WTC11 (cell line): Measurements from ENCODE around the gene NUP214. TPM values are rescaled to one million over a fixed set of nuclear protein-coding genes. Genes with fewer than 3 reads are reported as not detected.

Experiments used
- ATAC-seq: fragments of 200-7000 bp; cut with Tn5 transposase; 2 replicates; pipeline ENCODE4 v1.10.0; 2021; ENCODE audit warnings: mild to moderate bottlenecking, moderate library complexity
- CTCF ChIA-PET: fragments of 300-600 bp; sonication (Branson Sonifier 250); formaldehyde crosslinking; loops from one replicate; lab custom pipeline; 2021; ENCODE audit warnings: antibody characterized with exemption; lab: Charles Lee
- POLR2A ChIA-PET: fragments of 350-600 bp; sonication (Branson Sonifier 250); formaldehyde crosslinking; loops from one replicate; lab custom pipeline; 2021; ENCODE audit warnings: antibody characterized with exemption; lab: Charles Lee
- DNase-seq: peaks from one replicate; pipeline ENCODE4 v3.0.0; 2021; ENCODE audit warnings: low spot score
- H3K27ac Mint-ChIP-seq: 2 replicates; pipeline ENCODE4 v1.8.0; 2021; ENCODE audit warnings: mixed read lengths
- H3K27me3 Mint-ChIP-seq: 2 replicates; pipeline ENCODE4 v1.8.0; 2021; ENCODE audit warnings: low read depth, mild to moderate bottlenecking, moderate library complexity, mixed read lengths
- H3K36me3 Mint-ChIP-seq: 2 replicates; pipeline ENCODE4 v1.8.0; 2021; ENCODE audit warnings: mixed read lengths
- H3K4me1 Mint-ChIP-seq: 2 replicates; pipeline ENCODE4 v1.8.0; 2022; ENCODE audit warnings: mixed read lengths
- H3K4me3 Mint-ChIP-seq: 2 replicates; pipeline ENCODE4 v1.8.0; 2021; ENCODE audit warnings: mild to moderate bottlenecking, moderate library complexity, mixed read lengths
- H3K9me3 Mint-ChIP-seq: 2 replicates; pipeline ENCODE4 v1.8.0; 2021; ENCODE audit warnings: mixed read lengths
- ETV6 ChIP-seq: sonication (generic); formaldehyde crosslinking; IDR thresholded peaks from 2 replicates; pipeline ENCODE4 v1.8.1; 2022; ENCODE audit warnings: mild to moderate bottlenecking, missing genetic modification reagents
- MXD4 ChIP-seq: fragments of 250-450 bp; sonication (Bioruptor Pico); IDR thresholded peaks from 2 replicates; pipeline ENCODE4 v1.8.0; 2021; ENCODE audit warnings: mild to moderate bottlenecking, moderate library complexity, borderline replicate concordance
- NFE2L1 ChIP-seq: sonication (generic); formaldehyde crosslinking; IDR thresholded peaks from 2 replicates; pipeline ENCODE4 v1.8.1; 2023; ENCODE audit warnings: missing genetic modification reagents
- PRRX2 ChIP-seq: fragments of 250-450 bp; sonication (Bioruptor Pico); IDR thresholded peaks from 2 replicates; pipeline ENCODE4 v1.8.0; 2021; ENCODE audit warnings: mild to moderate bottlenecking
- RORB ChIP-seq: fragments of 250-450 bp; sonication (Bioruptor Pico); IDR thresholded peaks from 2 replicates; pipeline ENCODE4 v1.9.0; 2021; ENCODE audit warnings: mild to moderate bottlenecking
- SP1 ChIP-seq: sonication (generic); formaldehyde crosslinking; conservative IDR thresholded peaks from 2 replicates; pipeline ENCODE4 v1.8.1; 2022; ENCODE audit warnings: missing genetic modification reagents
- ZNF121 ChIP-seq: sonication (generic); formaldehyde crosslinking; IDR thresholded peaks from 2 replicates; pipeline ENCODE4 v1.8.0; 2023; ENCODE audit warnings: missing genetic modification reagents
- total RNA-seq: library from RNA; stranded (reverse); gene quantifications from 3 replicates; pipeline ENCODE4 v1.2.3, GENCODE V29; 2021
- TF ChIP-seq, protein P1 (sequence below): sonication (generic); formaldehyde crosslinking; IDR thresholded peaks from 2 replicates; pipeline ENCODE4 v1.8.1; 2022; ENCODE audit warnings: mild to moderate bottlenecking, moderate library complexity, missing genetic modification reagents
- TF ChIP-seq, protein P2 (sequence below): fragments of 250-450 bp; sonication (Bioruptor Pico); IDR thresholded peaks from 2 replicates; pipeline ENCODE4 v1.9.0; 2021; ENCODE audit warnings: mild to moderate bottlenecking, borderline replicate concordance
- TF ChIP-seq, protein P3 (sequence below): fragments of 250-450 bp; sonication (Bioruptor Pico); conservative IDR thresholded peaks from 2 replicates; pipeline ENCODE4 v1.9.0; 2021; ENCODE audit warnings: mild to moderate bottlenecking
- TF ChIP-seq, protein P4 (sequence below): fragments of 200-600 bp; IDR thresholded peaks from 2 replicates; pipeline ENCODE4 v1.8.0; 2022; ENCODE audit warnings: antibody characterized with exemption
- TF ChIP-seq, protein P5 (sequence below): sonication (generic); formaldehyde crosslinking; IDR thresholded peaks from 2 replicates; pipeline ENCODE4 v1.8.1; 2023; ENCODE audit warnings: mild to moderate bottlenecking, missing genetic modification reagents, moderate library complexity

The NUP214 gene
- total RNA-seq, 1 experiment from 2014 or later = 41.8 TPM

DNA sequence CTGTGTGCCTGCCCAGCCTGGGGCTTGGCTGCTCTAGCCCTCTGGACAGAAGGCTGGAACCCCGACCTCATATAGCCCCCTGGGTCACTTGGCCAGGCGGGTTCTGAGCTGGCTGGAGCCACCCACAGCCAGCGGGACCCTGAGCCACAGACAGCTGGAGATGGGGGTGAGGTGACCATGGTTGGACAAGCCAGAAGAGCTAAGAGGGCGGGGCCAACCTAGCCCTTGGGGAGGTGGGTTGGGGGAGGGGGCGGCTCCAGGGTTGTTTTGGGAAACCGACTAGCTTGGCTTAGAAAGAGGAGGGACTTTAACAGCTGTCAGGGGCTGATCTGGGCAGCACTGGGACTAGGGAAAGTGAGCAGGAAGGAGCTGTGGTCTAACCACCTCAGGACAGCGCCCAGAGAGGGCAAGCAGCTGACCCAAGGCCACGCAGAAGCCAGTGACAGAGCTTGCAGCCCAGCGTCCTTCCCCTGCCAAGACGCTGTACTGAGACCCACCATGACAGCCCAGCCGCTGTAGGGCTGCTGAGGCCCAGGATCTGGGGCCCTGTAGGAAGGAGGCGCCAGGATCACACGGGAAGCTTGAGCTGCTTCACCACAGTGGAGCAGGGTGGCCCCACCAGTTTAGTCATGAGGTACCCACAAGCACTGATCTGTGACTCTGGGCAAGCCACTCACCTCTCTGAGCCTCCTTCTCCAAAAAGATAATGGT lies 26.8 kb upstream of the NUP214 start:
- POLR2A ChIA-PET = interaction anchor here (0.6 to 1.6 kb wide), 4 partner anchors 11 to 345 kb away, joined by 3 to 7 read pairs (median 4); partner anchors contain the start of gene NUP214
- Mint-ChIP-seq H3K9me3 (no peaks in the 10 kb centered on the region), H3K27me3 (peaks cover 6% of the 10 kb centered on the region), H3K36me3 (peaks cover 2% of the 10 kb centered on the region; the same call in 1 of the 2 replicates), H3K27ac (peak overlapping the region; percentile 96), H3K4me1 (peaks cover 60% of the 10 kb centered on the region), H3K4me3 (peak overlapping the region; percentile 39)
- no peak for TF ChIP-seq ETV6
- TF ChIP-seq RORB (CRISPR knock-in tag) = no peak
- TF ChIP-seq NFE2L1 = no peak
- no peak for TF ChIP-seq ZNF121 (CRISPR knock-in tag)
- TF ChIP-seq, protein P1, sequence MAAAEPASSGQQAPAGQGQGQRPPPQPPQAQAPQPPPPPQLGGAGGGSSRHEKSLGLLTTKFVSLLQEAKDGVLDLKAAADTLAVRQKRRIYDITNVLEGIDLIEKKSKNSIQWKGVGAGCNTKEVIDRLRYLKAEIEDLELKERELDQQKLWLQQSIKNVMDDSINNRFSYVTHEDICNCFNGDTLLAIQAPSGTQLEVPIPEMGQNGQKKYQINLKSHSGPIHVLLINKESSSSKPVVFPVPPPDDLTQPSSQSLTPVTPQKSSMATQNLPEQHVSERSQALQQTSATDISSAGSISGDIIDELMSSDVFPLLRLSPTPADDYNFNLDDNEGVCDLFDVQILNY (CRISPR knock-in tag) = no peak
- no peak for TF ChIP-seq MXD4
- no peak for TF ChIP-seq PRRX2 (CRISPR knock-in tag)
- TF ChIP-seq, protein P2, sequence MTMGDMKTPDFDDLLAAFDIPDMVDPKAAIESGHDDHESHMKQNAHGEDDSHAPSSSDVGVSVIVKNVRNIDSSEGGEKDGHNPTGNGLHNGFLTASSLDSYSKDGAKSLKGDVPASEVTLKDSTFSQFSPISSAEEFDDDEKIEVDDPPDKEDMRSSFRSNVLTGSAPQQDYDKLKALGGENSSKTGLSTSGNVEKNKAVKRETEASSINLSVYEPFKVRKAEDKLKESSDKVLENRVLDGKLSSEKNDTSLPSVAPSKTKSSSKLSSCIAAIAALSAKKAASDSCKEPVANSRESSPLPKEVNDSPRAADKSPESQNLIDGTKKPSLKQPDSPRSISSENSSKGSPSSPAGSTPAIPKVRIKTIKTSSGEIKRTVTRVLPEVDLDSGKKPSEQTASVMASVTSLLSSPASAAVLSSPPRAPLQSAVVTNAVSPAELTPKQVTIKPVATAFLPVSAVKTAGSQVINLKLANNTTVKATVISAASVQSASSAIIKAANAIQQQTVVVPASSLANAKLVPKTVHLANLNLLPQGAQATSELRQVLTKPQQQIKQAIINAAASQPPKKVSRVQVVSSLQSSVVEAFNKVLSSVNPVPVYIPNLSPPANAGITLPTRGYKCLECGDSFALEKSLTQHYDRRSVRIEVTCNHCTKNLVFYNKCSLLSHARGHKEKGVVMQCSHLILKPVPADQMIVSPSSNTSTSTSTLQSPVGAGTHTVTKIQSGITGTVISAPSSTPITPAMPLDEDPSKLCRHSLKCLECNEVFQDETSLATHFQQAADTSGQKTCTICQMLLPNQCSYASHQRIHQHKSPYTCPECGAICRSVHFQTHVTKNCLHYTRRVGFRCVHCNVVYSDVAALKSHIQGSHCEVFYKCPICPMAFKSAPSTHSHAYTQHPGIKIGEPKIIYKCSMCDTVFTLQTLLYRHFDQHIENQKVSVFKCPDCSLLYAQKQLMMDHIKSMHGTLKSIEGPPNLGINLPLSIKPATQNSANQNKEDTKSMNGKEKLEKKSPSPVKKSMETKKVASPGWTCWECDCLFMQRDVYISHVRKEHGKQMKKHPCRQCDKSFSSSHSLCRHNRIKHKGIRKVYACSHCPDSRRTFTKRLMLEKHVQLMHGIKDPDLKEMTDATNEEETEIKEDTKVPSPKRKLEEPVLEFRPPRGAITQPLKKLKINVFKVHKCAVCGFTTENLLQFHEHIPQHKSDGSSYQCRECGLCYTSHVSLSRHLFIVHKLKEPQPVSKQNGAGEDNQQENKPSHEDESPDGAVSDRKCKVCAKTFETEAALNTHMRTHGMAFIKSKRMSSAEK (CRISPR knock-in tag) = no peak
- TF ChIP-seq, protein P3, sequence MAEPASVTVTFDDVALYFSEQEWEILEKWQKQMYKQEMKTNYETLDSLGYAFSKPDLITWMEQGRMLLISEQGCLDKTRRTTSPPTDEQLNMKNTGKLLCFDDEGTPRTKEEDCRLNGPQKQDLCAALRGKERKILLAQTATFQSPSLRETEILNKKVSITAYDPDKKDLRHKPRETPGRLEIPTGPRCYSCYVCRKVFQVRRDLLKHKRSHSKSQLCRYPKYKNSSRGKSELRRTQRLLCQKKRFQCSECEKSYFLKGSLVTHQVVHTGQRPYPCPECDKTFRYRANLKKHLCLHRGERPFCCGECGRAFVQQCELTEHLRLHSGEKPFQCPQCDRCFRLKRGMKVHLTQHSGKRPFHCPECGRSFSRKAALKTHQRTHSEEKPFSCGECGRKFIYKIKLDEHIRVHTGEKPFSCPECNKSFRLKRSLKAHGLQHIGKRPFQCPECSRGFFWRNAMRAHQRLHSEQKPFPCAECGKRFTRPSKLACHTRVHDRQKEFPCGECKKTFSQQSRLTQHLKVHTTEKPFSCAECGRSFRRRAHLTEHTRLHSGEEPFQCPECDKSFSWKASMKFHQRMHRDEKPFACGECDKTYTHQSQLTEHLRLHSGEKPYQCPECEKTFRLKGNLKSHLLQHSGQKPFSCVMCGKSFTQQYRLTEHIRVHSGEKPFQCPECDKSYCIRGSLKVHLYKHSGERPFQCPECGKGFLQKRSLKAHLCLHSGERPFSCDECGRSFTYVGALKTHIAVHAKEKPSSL = no peak
- no peak for TF ChIP-seq SP1 (CRISPR knock-in tag)
- CTCF ChIA-PET = interaction anchor here (0.6 to 4.1 kb wide), 9 partner anchors 11 to 251 kb away, joined by 3 to 18 read pairs (median 4); partner anchors contain the start of gene NUP214
- ATAC-seq (peak; percentile 2; the same call in 1 of the 2 replicates), DNase-seq (peak; percentile 46)

DNA sequence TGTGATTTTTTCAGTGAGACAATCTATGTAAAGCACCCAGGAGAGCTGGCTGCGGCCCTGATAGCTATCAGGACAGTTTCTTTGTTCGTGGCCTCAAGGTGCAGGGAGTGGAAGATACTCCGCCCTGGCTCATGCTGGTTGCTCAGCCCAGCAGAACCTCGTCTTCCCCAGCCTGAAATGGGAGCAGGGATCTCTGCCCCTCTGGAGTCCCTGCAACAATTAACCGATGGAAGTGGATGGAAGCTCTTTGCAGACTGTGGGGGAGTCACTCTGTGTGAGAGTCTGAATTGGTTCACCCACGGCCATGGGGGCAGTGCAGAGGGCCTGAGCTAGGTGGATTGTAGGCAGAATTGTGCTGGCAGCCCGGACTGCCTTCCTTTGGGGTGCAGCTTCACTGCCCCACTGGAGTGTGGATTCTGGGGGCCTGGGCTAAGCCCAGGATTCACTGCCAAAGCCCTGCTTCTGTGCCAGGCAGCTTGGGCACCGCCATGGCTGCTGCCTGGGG lies 26.2 kb upstream of the NUP214 start:
- Mint-ChIP-seq H3K4me1 (peaks cover 66% of the 10 kb centered on the region), H3K36me3 (peaks cover 2% of the 10 kb centered on the region; the same call in 1 of the 2 replicates), H3K27me3 (peaks cover 6% of the 10 kb centered on the region), H3K4me3 (peak overlapping the region; percentile 30; the same call in 1 of the 2 replicates), H3K9me3 (no peaks in the 10 kb centered on the region), H3K27ac (peak overlapping the region; percentile 96)
- ATAC-seq (no peak), DNase-seq (no peak)
- CTCF ChIA-PET = interaction anchor here (0.7 to 4.1 kb wide), 6 partner anchors 11 to 101 kb away, joined by 3 to 18 read pairs (median 5); partner anchors contain the start of gene NUP214
- POLR2A ChIA-PET = interaction anchor here (0.6 to 1.6 kb wide), 5 partner anchors 11 to 274 kb away, joined by 3 to 7 read pairs (median 3); partner anchors contain the start of gene NUP214
- TF ChIP-seq, protein P4, sequence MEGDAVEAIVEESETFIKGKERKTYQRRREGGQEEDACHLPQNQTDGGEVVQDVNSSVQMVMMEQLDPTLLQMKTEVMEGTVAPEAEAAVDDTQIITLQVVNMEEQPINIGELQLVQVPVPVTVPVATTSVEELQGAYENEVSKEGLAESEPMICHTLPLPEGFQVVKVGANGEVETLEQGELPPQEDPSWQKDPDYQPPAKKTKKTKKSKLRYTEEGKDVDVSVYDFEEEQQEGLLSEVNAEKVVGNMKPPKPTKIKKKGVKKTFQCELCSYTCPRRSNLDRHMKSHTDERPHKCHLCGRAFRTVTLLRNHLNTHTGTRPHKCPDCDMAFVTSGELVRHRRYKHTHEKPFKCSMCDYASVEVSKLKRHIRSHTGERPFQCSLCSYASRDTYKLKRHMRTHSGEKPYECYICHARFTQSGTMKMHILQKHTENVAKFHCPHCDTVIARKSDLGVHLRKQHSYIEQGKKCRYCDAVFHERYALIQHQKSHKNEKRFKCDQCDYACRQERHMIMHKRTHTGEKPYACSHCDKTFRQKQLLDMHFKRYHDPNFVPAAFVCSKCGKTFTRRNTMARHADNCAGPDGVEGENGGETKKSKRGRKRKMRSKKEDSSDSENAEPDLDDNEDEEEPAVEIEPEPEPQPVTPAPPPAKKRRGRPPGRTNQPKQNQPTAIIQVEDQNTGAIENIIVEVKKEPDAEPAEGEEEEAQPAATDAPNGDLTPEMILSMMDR = no peak
- TF ChIP-seq, protein P5, sequence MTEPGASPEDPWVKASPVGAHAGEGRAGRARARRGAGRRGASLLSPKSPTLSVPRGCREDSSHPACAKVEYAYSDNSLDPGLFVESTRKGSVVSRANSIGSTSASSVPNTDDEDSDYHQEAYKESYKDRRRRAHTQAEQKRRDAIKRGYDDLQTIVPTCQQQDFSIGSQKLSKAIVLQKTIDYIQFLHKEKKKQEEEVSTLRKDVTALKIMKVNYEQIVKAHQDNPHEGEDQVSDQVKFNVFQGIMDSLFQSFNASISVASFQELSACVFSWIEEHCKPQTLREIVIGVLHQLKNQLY = no peak
